Astrocyte of the spinal cord (primary cell): ENCODE results near the gene C4orf17.

Source experiments
- DNase-seq: peaks from one replicate; pipeline ENCODE4 v3.0.0; 2011; ENCODE audit warnings: low read depth, low spot score
- H3K4me3 ChIP-seq: 2 replicates; pipeline ENCODE4 v1.5.1; 2011; ENCODE audit warnings: low read depth, mild to moderate bottlenecking, low read length, moderate library complexity
- in situ Hi-C: cut with HindIII; loops from 2 replicates; pipeline ENCODE4 v1.10.0; 2017; ENCODE audit warnings: low sequenced_read_pairs
- TF ChIP-seq, protein P1 (sequence below): IDR thresholded peaks from 2 replicates; pipeline ENCODE4 v1.5.1; 2012; ENCODE audit warnings: low read depth, mild to moderate bottlenecking, low read length, inconsistent platforms

Gene C4orf17

DNA sequence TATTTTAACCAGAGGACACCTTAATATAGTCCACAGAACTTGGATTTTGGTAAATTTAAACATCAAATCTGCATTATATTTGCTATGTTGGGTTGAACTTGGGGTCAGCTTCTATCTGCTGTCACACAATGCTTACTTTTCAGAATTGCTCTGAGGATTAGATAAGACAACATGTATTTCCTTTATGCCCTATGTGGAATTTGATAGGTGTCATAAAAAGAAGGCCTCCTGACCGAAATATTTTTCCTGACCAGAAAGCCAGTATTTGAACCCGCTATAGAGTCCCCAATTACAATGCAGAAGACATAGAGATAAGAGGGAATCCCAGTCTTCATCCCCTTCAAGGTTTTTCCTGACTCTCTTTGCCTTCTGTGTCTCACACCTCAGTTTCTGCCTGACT, 67.9 kb downstream of the C4orf17 start:
- in situ Hi-C loops: no loop called here
- TF ChIP-seq, protein P1, sequence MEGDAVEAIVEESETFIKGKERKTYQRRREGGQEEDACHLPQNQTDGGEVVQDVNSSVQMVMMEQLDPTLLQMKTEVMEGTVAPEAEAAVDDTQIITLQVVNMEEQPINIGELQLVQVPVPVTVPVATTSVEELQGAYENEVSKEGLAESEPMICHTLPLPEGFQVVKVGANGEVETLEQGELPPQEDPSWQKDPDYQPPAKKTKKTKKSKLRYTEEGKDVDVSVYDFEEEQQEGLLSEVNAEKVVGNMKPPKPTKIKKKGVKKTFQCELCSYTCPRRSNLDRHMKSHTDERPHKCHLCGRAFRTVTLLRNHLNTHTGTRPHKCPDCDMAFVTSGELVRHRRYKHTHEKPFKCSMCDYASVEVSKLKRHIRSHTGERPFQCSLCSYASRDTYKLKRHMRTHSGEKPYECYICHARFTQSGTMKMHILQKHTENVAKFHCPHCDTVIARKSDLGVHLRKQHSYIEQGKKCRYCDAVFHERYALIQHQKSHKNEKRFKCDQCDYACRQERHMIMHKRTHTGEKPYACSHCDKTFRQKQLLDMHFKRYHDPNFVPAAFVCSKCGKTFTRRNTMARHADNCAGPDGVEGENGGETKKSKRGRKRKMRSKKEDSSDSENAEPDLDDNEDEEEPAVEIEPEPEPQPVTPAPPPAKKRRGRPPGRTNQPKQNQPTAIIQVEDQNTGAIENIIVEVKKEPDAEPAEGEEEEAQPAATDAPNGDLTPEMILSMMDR: no peak

DNA sequence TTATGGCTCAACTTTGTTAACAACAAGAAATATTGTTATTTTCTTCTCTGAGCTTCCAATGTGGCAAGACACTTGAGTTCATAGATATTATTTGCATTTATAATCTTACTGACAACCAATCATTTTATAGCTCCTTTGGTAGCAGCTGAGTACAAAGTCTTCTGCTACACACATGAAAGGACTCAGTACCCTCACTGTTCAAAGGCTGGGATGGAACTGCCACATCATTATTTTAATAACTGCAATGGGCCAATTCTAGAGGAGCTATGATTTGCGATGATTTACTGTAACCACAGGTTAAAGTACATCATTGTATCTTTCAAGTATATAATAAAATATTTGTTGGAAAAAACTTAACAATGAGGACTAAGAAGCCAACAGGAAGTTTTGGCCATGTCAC, 74.7 kb downstream of the C4orf17 start:
- no peak overlapping the region for H3K4me3 ChIP-seq
- in situ Hi-C loops: no loop called here
- DNase-seq: no peak
- TF ChIP-seq, protein P1: no peak

More for the DNA sequence above, 67.9 kb downstream of the C4orf17 start:
- DNase-seq: no peak
- H3K4me3 ChIP-seq: no peak overlapping the region

DNA sequence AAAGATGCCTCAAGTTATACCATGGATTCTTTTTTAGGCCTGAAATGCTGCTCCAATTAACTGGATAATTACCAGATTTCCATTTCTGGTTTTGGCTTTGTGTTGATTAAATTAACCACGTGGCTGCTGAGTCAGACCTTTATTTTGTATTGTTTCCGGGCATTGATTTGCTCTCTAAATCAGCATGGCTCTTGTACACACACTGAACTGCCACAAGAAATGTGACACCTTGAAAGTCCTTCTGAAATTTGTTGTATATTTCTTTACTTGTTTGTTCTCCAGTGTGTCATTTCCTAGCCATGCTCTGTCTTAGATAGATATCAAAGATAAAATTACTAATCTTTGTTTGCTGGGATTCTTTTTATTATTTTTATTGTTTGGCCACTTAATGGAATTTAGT, 75.5 kb downstream of the C4orf17 start:
- DNase-seq: no peak

DNA sequence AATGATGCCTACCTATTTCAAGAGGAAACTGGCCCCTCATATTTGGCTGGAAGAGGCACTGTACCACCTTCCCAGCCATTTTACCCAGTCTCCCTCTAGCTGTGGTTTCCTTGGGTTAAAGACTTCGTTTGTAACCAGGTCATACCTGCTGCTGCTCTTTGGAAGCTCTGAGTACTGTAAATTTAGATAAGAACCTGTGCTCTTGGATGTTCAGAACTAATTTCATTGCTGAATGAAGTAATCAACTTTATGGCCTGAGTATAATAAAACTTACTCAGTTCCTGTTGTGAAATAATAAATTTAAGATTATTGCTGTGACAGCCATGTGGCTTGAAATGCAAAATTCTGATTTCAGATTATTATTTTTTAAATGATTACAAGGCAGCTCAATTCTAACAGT, 76.0 kb downstream of the C4orf17 start:
- in situ Hi-C loops: no loop called here
- DNase-seq: no peak

More for the DNA sequence above, 75.5 kb downstream of the C4orf17 start:
- in situ Hi-C loops: no loop called here
- TF ChIP-seq, protein P1: no peak
- no peak overlapping the region for H3K4me3 ChIP-seq

DNA sequence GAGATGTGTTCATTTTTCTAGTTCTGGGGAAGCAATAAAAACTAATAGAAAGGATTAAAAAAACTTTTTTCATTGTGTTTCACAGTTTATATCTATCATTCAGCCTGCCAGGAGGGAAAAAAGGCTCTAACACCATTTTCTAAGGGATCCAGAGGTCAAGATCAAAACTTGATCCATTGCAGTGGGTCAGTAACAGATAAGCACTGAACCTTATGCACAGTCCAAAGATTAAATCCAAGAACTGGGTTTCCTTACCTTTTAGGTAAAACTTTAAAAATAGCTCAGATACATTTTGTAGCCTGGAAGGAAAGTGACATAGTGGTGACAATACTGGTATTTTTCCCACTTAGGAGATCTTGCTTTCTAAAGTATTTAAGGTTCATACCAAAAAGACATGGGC, 76.5 kb downstream of the C4orf17 start:
- TF ChIP-seq, protein P1: no peak
- DNase-seq: no peak
- H3K4me3 ChIP-seq: no peak overlapping the region
- in situ Hi-C loops: no loop called here

More for the DNA sequence above, 76.0 kb downstream of the C4orf17 start:
- H3K4me3 ChIP-seq: no peak overlapping the region
- TF ChIP-seq, protein P1: no peak

DNA sequence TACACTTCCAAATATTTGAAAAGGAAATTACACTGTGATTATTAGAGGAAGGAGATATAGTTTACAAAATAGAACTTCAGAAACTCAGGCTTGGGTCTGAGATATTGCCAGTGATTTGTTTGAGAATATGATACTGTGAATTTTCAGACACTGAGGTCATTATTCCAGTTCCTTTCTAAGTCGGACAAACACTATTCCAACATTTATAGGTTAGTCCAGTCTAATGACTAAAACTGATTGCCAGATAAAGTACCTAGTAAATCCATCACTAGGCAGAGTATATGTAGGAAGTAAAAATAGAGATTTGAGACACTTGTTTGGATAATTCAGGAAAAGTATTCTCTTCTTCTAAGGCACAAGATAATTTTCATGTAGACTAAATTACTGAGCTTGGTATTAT, 77.0 kb downstream of the C4orf17 start:
- DNase-seq: no peak
- TF ChIP-seq, protein P1: no peak
- in situ Hi-C loops: no loop called here
- no peak overlapping the region for H3K4me3 ChIP-seq

DNA sequence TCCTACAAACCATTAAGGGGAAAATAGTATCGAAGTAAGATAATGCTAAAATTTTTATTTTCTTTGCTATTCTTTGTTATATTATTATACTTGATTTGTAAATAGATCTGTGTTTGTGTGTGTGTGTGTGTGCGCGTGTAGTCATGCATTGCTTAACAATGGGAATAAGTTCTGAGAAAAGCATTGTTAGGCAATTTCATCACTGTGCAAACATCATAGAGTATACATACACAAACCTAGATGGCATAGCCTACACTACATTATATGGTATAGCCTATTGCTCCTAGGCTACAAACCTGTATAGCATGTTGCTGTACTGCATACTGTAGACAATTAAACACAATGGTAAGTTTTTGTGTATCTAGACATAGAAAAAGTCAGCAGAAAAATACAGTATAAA, 80.9 kb downstream of the C4orf17 start:
- H3K4me3 ChIP-seq: no peak overlapping the region
- TF ChIP-seq, protein P1: no peak
- in situ Hi-C loops: no loop called here
- DNase-seq: no peak
